Measurements from ENCODE around the gene PFAS. TPM values are rescaled to one million over a fixed set of nuclear protein-coding genes. Genes with fewer than 3 reads are reported as not detected.

Gene PFAS
- total and polyA plus RNA-seq, 3 donors from 2014 or later = 17.6 to 40.5 (median 33.3) TPM

DNA sequence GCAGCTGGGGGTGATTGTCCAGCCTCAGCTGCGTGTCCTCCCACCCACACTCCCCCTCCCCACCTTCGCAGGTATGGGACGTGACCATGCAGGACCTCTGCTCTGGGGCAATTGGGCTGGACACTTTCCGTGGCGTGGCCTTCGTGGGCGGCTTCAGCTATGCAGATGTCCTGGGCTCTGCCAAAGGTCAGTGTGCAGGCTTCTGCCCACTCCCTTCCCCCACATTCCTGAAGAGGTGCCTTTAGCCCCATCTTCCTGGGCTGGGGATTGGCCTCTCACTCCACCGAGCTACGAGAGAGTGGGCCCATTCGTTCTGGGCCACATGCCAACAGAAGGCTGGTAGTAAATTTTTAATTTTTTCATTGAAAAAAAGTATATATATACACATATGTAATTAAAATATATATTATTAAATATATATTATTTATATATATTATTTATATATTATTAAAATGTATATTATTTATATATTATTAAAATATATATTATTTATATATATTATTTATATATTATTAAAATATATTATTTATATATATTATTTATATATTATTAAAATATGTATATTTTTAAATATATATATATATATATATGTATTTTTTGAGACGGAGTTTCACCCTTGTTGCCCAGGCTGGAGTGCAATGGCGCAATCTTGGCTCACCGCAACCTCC lies 18.5 kb downstream of the PFAS start:
- 90 to 93% methylated on average over 6 to 13 of the region's 13 CpGs for WGBS, 2 donors

DNA sequence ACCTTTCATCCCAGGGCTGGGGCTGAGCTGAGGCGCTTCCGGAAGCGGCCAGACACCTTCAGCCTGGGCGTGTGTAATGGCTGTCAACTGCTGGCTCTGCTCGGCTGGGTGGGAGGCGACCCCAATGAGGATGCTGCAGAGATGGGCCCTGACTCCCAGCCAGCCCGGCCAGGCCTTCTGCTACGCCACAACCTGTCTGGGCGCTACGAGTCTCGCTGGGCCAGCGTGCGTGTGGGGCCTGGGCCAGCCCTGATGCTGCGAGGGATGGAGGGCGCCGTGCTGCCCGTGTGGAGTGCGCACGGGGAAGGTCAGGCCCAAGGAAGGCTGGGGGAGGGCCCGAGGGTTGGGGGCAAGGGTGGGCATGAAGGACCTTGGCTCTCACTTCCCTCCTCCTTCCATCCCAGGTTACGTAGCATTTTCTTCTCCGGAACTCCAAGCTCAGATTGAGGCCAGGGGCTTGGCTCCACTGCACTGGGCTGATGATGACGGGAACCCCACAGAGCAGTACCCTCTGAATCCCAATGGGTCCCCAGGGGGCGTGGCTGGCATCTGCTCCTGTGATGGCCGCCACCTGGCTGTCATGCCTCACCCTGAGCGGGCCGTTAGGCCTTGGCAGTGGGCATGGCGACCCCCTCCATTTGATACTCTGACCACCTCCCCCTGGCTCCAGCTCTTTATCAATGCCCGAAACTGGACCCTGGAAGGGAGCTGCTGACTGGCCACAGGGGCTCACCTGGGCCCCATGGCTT lies 19.6 kb downstream of the PFAS start:
- no peaks in the 10 kb centered on the region for H3K27me3 ChIP-seq
- peaks cover 6% of the 10 kb centered on the region for H3K4me1 ChIP-seq
- WGBS, 2 donors = 90 to 91% methylated on average over 27 to 29 of the region's 29 CpGs
- H3K27ac ChIP-seq = no peak overlapping the region
- no peak overlapping the region for H3K4me3 ChIP-seq
- no peak for DNase-seq
- intact Hi-C loops (cut with DNase I; ENCODE audit: low total_unique reads) = no loop called here
- TF ChIP-seq POLR2A (IDR thresholded peaks at IDR 0.05) = no peak
- TF ChIP-seq, protein P1, sequence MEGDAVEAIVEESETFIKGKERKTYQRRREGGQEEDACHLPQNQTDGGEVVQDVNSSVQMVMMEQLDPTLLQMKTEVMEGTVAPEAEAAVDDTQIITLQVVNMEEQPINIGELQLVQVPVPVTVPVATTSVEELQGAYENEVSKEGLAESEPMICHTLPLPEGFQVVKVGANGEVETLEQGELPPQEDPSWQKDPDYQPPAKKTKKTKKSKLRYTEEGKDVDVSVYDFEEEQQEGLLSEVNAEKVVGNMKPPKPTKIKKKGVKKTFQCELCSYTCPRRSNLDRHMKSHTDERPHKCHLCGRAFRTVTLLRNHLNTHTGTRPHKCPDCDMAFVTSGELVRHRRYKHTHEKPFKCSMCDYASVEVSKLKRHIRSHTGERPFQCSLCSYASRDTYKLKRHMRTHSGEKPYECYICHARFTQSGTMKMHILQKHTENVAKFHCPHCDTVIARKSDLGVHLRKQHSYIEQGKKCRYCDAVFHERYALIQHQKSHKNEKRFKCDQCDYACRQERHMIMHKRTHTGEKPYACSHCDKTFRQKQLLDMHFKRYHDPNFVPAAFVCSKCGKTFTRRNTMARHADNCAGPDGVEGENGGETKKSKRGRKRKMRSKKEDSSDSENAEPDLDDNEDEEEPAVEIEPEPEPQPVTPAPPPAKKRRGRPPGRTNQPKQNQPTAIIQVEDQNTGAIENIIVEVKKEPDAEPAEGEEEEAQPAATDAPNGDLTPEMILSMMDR (IDR thresholded peaks at IDR 0.05) = no peak
- no peaks in the 10 kb centered on the region for H3K36me3 ChIP-seq (ENCODE audit: low read depth, missing control alignments)
- H3K9me3 ChIP-seq = no peaks in the 10 kb centered on the region

More for the DNA sequence above, 18.5 kb downstream of the PFAS start:
- intact Hi-C loops (cut with DNase I; ENCODE audit: low total_unique reads) = no loop called here
- Histone ChIP-seq H3K36me3 (ENCODE audit: low read depth, missing control alignments) (no peaks in the 10 kb centered on the region), H3K27ac (no peak overlapping the region), H3K4me3 (no peak overlapping the region), H3K9me3 (no peaks in the 10 kb centered on the region), H3K4me1 (peaks cover 6% of the 10 kb centered on the region), H3K27me3 (no peaks in the 10 kb centered on the region)
- no peak for DNase-seq
- TF ChIP-seq POLR2A (IDR thresholded peaks at IDR 0.05) = no peak
- TF ChIP-seq, protein P1 (IDR thresholded peaks at IDR 0.05) = no peak

DNA sequence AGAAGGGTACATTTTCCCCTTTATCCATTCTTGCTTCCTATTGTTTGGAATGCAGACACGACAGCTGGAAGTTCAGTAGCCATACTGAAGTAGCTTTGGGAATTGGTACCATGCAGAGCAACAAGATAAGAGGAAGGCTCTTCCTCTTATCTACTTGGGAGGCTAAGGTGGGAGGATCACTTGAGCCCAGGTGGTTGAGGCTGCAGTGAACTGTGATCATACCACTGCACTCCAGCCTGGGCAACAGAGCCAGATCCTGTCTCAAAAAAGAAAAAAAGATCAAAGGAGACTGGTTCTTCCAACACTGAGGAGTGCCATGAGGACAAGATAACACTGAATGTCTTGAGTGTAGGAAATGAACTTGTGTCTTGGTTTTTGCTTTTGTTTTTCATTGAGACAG lies 23.3 kb downstream of the PFAS start:
- H3K27me3 ChIP-seq = no peaks in the 10 kb centered on the region
- H3K4me3 ChIP-seq = no peak overlapping the region
- DNase-seq = no peak
- whole genome bisulfite sequencing, 2 donors = 50 to 63% methylated on average over 1 of the region's 1 CpG
- intact Hi-C loops (cut with DNase I; ENCODE audit: low total_unique reads) = no loop called here
- H3K4me1 ChIP-seq = peaks cover 6% of the 10 kb centered on the region
- no peaks in the 10 kb centered on the region for H3K9me3 ChIP-seq
- TF ChIP-seq, protein P1 (IDR thresholded peaks at IDR 0.05) = no peak
- TF ChIP-seq POLR2A (IDR thresholded peaks at IDR 0.05) = no peak
- H3K27ac ChIP-seq = no peak overlapping the region
- no peaks in the 10 kb centered on the region for H3K36me3 ChIP-seq (ENCODE audit: low read depth, missing control alignments)

DNA sequence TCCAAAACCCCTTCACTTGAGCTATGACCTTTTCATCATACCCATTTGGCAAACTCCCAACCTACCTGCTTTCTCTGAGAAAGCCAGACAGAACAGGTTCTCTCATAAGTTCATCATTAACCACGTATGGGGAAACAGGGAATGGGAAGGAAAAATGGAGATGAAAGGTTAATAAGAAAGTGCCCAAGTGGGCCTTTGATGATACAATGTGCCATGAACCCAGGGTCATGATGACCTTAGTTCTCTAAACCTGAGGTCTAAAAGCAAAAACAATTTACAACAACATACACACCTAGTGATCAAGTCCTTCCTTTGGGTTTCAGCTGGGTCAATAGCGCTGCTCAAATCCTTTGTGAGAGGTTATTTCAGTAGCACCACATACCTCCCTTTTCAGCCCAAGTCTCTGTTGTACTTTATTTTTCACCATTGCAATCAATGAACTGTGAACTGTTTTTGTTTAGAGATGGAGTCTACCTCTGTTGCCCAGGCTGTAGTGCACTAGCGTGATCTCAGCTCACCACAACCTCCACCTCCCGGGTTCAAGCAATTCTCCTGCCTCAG lies 24.9 kb downstream of the PFAS start:
- TF ChIP-seq POLR2A (IDR thresholded peaks at IDR 0.05) = no peak
- TF ChIP-seq, protein P1 (IDR thresholded peaks at IDR 0.05) = no peak
- intact Hi-C loops (cut with DNase I; ENCODE audit: low total_unique reads) = no loop called here
- peaks cover 6% of the 10 kb centered on the region for H3K4me1 ChIP-seq

More for the DNA sequence above, 24.9 kb downstream of the PFAS start:
- H3K4me3 ChIP-seq = no peak overlapping the region
- H3K27ac ChIP-seq = no peak overlapping the region
- 87 to 93% methylated on average over 4 of the region's 4 CpGs for WGBS, 2 donors
- no peaks in the 10 kb centered on the region for H3K9me3 ChIP-seq
- no peak for DNase-seq
- H3K27me3 ChIP-seq = no peaks in the 10 kb centered on the region
- no peaks in the 10 kb centered on the region for H3K36me3 ChIP-seq (ENCODE audit: low read depth, missing control alignments)
